ENCODE results near the gene RNF182. TPM values are rescaled to one million over a fixed set of nuclear protein-coding genes. Genes with fewer than 3 reads are reported as not detected.

The RNF182 gene
- total RNA-seq, 1 experiment from 2014 or later, result 3.7 TPM

DNA sequence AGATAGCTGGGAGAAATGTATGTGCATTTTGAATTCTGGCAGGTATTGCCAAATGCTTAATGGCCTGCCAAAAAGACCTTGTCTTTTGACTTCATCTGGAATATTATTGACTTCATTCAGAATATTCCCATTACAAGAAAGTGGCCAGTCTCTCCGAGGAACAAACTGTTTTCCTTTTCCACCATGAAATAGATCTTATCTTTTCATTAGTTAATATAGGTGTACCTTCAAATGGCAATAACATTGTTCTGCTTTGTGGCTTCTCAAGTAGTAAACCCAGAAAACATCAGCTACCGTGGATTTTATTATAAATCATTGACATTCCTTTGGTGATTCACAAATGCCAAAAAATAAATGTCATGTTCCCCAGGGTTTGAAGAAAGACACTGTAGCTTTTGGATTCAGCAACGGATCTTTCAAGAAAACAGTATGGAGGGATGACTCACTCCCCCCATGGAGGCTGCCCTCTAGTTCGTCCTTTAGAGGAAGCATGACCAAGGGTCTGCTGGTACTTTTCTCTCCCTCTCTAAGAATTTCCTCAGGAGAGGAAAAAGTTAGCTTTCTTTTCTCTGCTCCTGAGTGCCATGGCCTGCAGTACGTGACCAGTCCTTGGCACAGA lies 1.1 kb upstream of the RNF182 start:
- Histone ChIP-seq H3K9ac (ENCODE audit: extremely low read depth, insufficient read length, low read length) (peak overlapping the region; percentile 6), H3K79me2 (ENCODE audit: insufficient read depth, low read length) (no peaks in the 10 kb centered on the region), H3K4ac (ENCODE audit: low read depth, low read length) (no peak overlapping the region), H2AK5ac (ENCODE audit: insufficient read length, low read length) (no peak overlapping the region), H3K23ac (ENCODE audit: insufficient read length, low read depth, low read length) (no peak overlapping the region), H2BK5ac (ENCODE audit: insufficient read length, low read length) (no peak overlapping the region), H2BK20ac (ENCODE audit: low read depth, low read length, poor library complexity, severe bottlenecking) (no peak overlapping the region), H3K4me2 (ENCODE audit: insufficient read depth, insufficient read length, low read length) (peak overlapping the region; percentile 96), H3K9me3 (ENCODE audit: control insufficient read depth, low read depth, low read length) (no peaks in the 10 kb centered on the region), H4K5ac (ENCODE audit: insufficient read length, low read depth, low read length) (no peak overlapping the region), H2BK15ac (ENCODE audit: low read depth, low read length) (no peak overlapping the region), H3K27ac (ENCODE audit: insufficient read length, low read depth, low read length) (no peak overlapping the region), H3K56ac (ENCODE audit: insufficient read length, low read depth, low read length) (no peak overlapping the region), H3K14ac (ENCODE audit: insufficient read depth, low read length) (peak overlapping the region; percentile 25; the same call in 1 of the 2 replicates), H2BK12ac (ENCODE audit: insufficient read length, low read depth, low read length) (no peak overlapping the region), H3K4me1 (ENCODE audit: insufficient read depth, low read length) (no peaks in the 10 kb centered on the region; the same call in 1 of the 2 replicates), H4K8ac (replicated peaks; ENCODE audit: insufficient read length, low read depth, low read length) (no peak overlapping the region), H4K91ac (ENCODE audit: insufficient read length, low read depth, low read length) (no peak overlapping the region), H2BK120ac (ENCODE audit: low read depth, low read length, poor library complexity, severe bottlenecking) (no peak overlapping the region), H3K23me2 (ENCODE audit: insufficient read length, low read depth, low read length, poor library complexity, severe bottlenecking) (peaks cover 13% of the 10 kb centered on the region), H3K27me3 (ENCODE audit: insufficient read depth, low read length) (peaks cover 4% of the 10 kb centered on the region; the same call in 1 of the 2 replicates), H4K20me1 (ENCODE audit: control insufficient read depth, insufficient read depth, insufficient read length) (no peaks in the 10 kb centered on the region), H3K79me1 (ENCODE audit: insufficient read depth, low read depth, low read length, poor library complexity, severe bottlenecking) (no peaks in the 10 kb centered on the region), H2AFZ (ENCODE audit: low read length) (peak overlapping the region; percentile 83), H3T11ph (ENCODE audit: low read length) (no peak overlapping the region), H3K18ac (ENCODE audit: insufficient read length, low read depth, low read length) (peak overlapping the region; percentile 27)
- DNase-seq, result no peak
- peaks cover 49% of the 10 kb centered on the region for H3K27me3 Mint-ChIP-seq (ENCODE audit: low read depth)
- TF ChIP-seq, protein P1, sequence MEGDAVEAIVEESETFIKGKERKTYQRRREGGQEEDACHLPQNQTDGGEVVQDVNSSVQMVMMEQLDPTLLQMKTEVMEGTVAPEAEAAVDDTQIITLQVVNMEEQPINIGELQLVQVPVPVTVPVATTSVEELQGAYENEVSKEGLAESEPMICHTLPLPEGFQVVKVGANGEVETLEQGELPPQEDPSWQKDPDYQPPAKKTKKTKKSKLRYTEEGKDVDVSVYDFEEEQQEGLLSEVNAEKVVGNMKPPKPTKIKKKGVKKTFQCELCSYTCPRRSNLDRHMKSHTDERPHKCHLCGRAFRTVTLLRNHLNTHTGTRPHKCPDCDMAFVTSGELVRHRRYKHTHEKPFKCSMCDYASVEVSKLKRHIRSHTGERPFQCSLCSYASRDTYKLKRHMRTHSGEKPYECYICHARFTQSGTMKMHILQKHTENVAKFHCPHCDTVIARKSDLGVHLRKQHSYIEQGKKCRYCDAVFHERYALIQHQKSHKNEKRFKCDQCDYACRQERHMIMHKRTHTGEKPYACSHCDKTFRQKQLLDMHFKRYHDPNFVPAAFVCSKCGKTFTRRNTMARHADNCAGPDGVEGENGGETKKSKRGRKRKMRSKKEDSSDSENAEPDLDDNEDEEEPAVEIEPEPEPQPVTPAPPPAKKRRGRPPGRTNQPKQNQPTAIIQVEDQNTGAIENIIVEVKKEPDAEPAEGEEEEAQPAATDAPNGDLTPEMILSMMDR (conservative IDR thresholded peaks at IDR 0.05), result no peak
- no peaks in the 10 kb centered on the region for H3K36me3 Mint-ChIP-seq (ENCODE audit: insufficient read depth in 1 of 3, low read depth in 3 of 3)
- peak overlapping the region in 1 of 3 experiments; percentile 70; a peak in 1 of 7 replicates for H3K27ac Mint-ChIP-seq
- H3K4me1 Mint-ChIP-seq, result peaks cover 27 to 28% of the 10 kb centered on the region in 2 experiments
- H3K9me3 Mint-ChIP-seq, result no peaks in the 10 kb centered on the region
- H3K4me3 Mint-ChIP-seq, result peak overlapping the region; percentile 76 to 90
- WGBS (ENCODE audit: extremely low coverage, insufficient read length, low lambda C conversion rate), result no CpG with 5 or more reads among the region's 5 CpGs
